ENCODE results near the gene LRP3.

DNA sequence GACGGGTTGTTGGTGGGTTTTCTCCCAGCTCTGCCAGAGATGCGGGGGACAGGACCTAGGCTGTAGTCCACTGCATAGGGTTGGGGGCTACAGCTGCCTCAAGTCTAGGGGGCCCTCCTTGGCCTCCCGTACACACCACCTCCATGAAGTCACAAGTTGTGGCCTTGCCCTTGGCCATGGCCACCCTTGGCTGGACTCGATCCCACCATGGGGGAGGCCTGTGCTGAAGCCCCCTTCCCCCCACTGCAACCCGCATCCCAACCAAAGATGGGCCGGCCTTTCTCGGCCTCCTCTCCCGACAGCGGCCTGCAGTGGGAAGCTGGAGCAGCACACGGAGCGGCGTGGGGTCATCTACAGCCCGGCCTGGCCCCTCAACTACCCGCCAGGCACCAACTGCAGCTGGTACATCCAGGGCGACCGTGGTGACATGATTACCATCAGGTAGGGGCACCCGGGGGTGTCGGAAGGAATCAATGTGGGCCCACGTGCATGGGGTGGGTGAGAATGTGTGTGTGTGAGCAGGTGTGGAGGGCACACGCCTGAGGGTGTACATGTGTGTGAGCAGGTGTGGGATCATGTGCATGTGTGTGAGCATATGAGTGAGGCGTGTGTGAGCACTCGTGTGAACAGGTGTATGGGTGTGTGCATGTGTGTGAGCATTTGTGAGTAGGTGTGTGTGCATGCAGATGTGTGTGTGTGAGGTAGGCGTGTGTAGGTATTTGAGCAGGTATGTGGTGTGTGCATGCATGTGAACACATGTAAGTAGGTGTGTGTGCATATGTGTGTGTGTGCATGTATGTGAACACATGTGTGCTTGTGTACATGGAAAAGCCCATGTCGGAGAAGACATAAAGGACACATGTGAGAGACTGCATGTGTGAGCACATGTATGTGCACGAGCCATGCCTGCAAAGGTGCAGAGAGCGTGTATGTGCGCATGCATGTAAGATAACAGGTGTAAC is 8.7 kb downstream of the LRP3 start:
- TF ChIP-seq, protein P1, sequence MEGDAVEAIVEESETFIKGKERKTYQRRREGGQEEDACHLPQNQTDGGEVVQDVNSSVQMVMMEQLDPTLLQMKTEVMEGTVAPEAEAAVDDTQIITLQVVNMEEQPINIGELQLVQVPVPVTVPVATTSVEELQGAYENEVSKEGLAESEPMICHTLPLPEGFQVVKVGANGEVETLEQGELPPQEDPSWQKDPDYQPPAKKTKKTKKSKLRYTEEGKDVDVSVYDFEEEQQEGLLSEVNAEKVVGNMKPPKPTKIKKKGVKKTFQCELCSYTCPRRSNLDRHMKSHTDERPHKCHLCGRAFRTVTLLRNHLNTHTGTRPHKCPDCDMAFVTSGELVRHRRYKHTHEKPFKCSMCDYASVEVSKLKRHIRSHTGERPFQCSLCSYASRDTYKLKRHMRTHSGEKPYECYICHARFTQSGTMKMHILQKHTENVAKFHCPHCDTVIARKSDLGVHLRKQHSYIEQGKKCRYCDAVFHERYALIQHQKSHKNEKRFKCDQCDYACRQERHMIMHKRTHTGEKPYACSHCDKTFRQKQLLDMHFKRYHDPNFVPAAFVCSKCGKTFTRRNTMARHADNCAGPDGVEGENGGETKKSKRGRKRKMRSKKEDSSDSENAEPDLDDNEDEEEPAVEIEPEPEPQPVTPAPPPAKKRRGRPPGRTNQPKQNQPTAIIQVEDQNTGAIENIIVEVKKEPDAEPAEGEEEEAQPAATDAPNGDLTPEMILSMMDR (IDR thresholded peaks at IDR 0.05), result no peak
- no peak for TF ChIP-seq POLR2AphosphoS5 (IDR thresholded peaks at IDR 0.05)
